Measurements from ENCODE around the gene ARHGAP8. TPM values are rescaled to one million over a fixed set of nuclear protein-coding genes. Genes with fewer than 3 reads are reported as not detected.

The ARHGAP8 gene
- total and polyA plus RNA-seq, 3 donors from 2014 or later: 9.5 to 15.0 (median 9.7) TPM

- TF ChIP-seq CTCF (IDR thresholded peaks at IDR 0.05) (no peak), POLR2A (IDR thresholded peaks at IDR 0.05) (no peak)
- Histone ChIP-seq H3K36me3 (ENCODE audit: low read depth, missing control alignments) (no peaks in the 10 kb centered on the region), H3K4me1 (no peaks in the 10 kb centered on the region), H3K4me3 (no peak overlapping the region), H3K27me3 (no peaks in the 10 kb centered on the region), H3K9me3 (no peaks in the 10 kb centered on the region), H3K27ac (no peak overlapping the region)
- intact Hi-C loops (cut with DNase I; ENCODE audit: low total_unique reads): no loop called here
- WGBS, 2 donors: 81 to 89% methylated on average over 3 to 23 of the region's 23 CpGs
- DNase-seq: no peak
Observed at GRCh38 chr22:44710474-44711240, 41.7 kb upstream of the ARHGAP8 start.

GRCh38 chr22:44711241-44711560, 41.2 kb upstream of the ARHGAP8 start:
- whole genome bisulfite sequencing, 2 donors: 78 to 84% methylated on average over 4 of the region's 4 CpGs
- Histone ChIP-seq H3K4me1 (no peaks in the 10 kb centered on the region), H3K4me3 (no peak overlapping the region), H3K27me3 (no peaks in the 10 kb centered on the region), H3K27ac (no peak overlapping the region), H3K9me3 (no peaks in the 10 kb centered on the region), H3K36me3 (ENCODE audit: low read depth, missing control alignments) (no peaks in the 10 kb centered on the region)
- no peak for DNase-seq
- TF ChIP-seq CTCF (IDR thresholded peaks at IDR 0.05) (no peak), POLR2A (IDR thresholded peaks at IDR 0.05) (no peak)
- intact Hi-C loops (cut with DNase I; ENCODE audit: low total_unique reads): no loop called here

- intact Hi-C loops (cut with DNase I; ENCODE audit: low total_unique reads): no loop called here
Observed at GRCh38 chr22:44711690-44712555, 40.5 kb upstream of the ARHGAP8 start.

GRCh38 chr22:44712962-44713361, 39.4 kb upstream of the ARHGAP8 start:
- Histone ChIP-seq H3K27ac (no peak overlapping the region), H3K4me3 (no peak overlapping the region), H3K4me1 (no peaks in the 10 kb centered on the region), H3K36me3 (ENCODE audit: low read depth, missing control alignments) (no peaks in the 10 kb centered on the region), H3K27me3 (no peaks in the 10 kb centered on the region), H3K9me3 (no peaks in the 10 kb centered on the region)
- intact Hi-C loops (cut with DNase I; ENCODE audit: low total_unique reads): no loop called here
- no peak for DNase-seq
- 92 to 93% methylated on average over 8 of the region's 8 CpGs for WGBS, 2 donors
- TF ChIP-seq POLR2A (IDR thresholded peaks at IDR 0.05) (no peak), CTCF (IDR thresholded peaks at IDR 0.05) (no peak)

More at GRCh38 chr22:44711690-44712555, 40.5 kb upstream of the ARHGAP8 start:
- Histone ChIP-seq H3K4me3 (no peak overlapping the region), H3K4me1 (no peaks in the 10 kb centered on the region), H3K9me3 (no peaks in the 10 kb centered on the region), H3K27ac (no peak overlapping the region), H3K27me3 (no peaks in the 10 kb centered on the region), H3K36me3 (ENCODE audit: low read depth, missing control alignments) (no peaks in the 10 kb centered on the region)
- WGBS, 2 donors: 75 to 87% methylated on average over 6 to 23 of the region's 23 CpGs
- no peak for TF ChIP-seq CTCF (IDR thresholded peaks at IDR 0.05)
- no peak for TF ChIP-seq POLR2A (IDR thresholded peaks at IDR 0.05)
- no peak for DNase-seq
